H9 (cell line): ENCODE results near the gene SLC51B. TPM values are rescaled to one million over a fixed set of nuclear protein-coding genes. Genes with fewer than 3 reads are reported as not detected.

Experiments
- DNase-seq: peaks from one replicate; pipeline ENCODE4 v3.0.0-alpha.2; 2017
- H2AFZ ChIP-seq: one replicate; pipeline ENCODE4 v1.6.1; 2013; ENCODE audit warnings: mild to moderate bottlenecking, low read length, control low read depth, moderate library complexity
- H2AK5ac ChIP-seq: 2 replicates; pipeline ENCODE4 v1.6.1; 2013; ENCODE audit warnings: low read length, control low read depth, mixed read lengths; ENCODE audit not compliant: insufficient read length
- H2BK120ac ChIP-seq: one replicate; pipeline ENCODE4 v1.6.1; 2013; ENCODE audit warnings: low read depth, mild to moderate bottlenecking, low read length, control low read depth, inconsistent platforms; ENCODE audit not compliant: poor library complexity, severe bottlenecking
- H2BK12ac ChIP-seq: 2 replicates; pipeline ENCODE4 v1.6.1; 2013; ENCODE audit warnings: low read length, control low read depth, mixed read lengths, low read depth; ENCODE audit not compliant: insufficient read length
- H2BK15ac ChIP-seq: 2 replicates; pipeline ENCODE4 v1.6.1; 2013; ENCODE audit warnings: low read depth, low read length, control low read depth
- H2BK20ac ChIP-seq: one replicate; pipeline ENCODE4 v1.6.1; 2013; ENCODE audit warnings: low read depth, mild to moderate bottlenecking, low read length, control low read depth, inconsistent platforms; ENCODE audit not compliant: poor library complexity, severe bottlenecking
- H2BK5ac ChIP-seq: 2 replicates; pipeline ENCODE4 v1.6.1; 2013; ENCODE audit warnings: low read length, control low read depth, mixed read lengths; ENCODE audit not compliant: insufficient read length
- H3K14ac ChIP-seq: 2 replicates; pipeline ENCODE4 v1.6.1; 2013; ENCODE audit warnings: low read length, control low read depth; ENCODE audit not compliant: insufficient read depth
- H3K18ac ChIP-seq: 2 replicates; pipeline ENCODE4 v1.6.1; 2013; ENCODE audit warnings: low read depth, mild to moderate bottlenecking, mixed read lengths, low read length, control low read depth; ENCODE audit not compliant: insufficient read length
- H3K23ac ChIP-seq: 2 replicates; pipeline ENCODE4 v1.6.1; 2013; ENCODE audit warnings: low read length, control low read depth, mixed read lengths, low read depth; ENCODE audit not compliant: insufficient read length
- H3K23me2 ChIP-seq: 2 replicates; pipeline ENCODE4 v1.6.1; 2013; ENCODE audit warnings: low read depth, mild to moderate bottlenecking, mixed read lengths, low read length, control low read depth; ENCODE audit not compliant: insufficient read length, poor library complexity, severe bottlenecking
- H3K27ac ChIP-seq: 2 replicates; pipeline ENCODE4 v1.5.1; 2013; ENCODE audit warnings: low read length, control low read depth, mixed read lengths, low read depth; ENCODE audit not compliant: insufficient read length
- H3K27me3 ChIP-seq: 2 replicates; pipeline ENCODE4 v1.6.1; 2013; ENCODE audit warnings: low read length, control low read depth, inconsistent platforms; ENCODE audit not compliant: insufficient read depth
- H3K4ac ChIP-seq: 2 replicates; pipeline ENCODE4 v1.6.1; 2013; ENCODE audit warnings: low read depth, mild to moderate bottlenecking, control low read depth, inconsistent platforms, low read length, moderate library complexity
- H3K4me1 ChIP-seq: 2 replicates; pipeline ENCODE4 v1.6.1; 2013; ENCODE audit warnings: low read length, control low read depth, inconsistent platforms; ENCODE audit not compliant: insufficient read depth
- H3K4me2 ChIP-seq: 2 replicates; pipeline ENCODE4 v1.6.1; 2013; ENCODE audit warnings: low read length, control low read depth, mixed read lengths; ENCODE audit not compliant: insufficient read length, insufficient read depth
- H3K56ac ChIP-seq: 2 replicates; pipeline ENCODE4 v1.6.1; 2013; ENCODE audit warnings: low read depth, mild to moderate bottlenecking, mixed read lengths, low read length, control low read depth; ENCODE audit not compliant: insufficient read length
- H3K79me1 ChIP-seq: 2 replicates; pipeline ENCODE4 v1.6.1; 2013; ENCODE audit warnings: low read depth, mild to moderate bottlenecking, moderate library complexity, low read length, control low read depth, inconsistent platforms; ENCODE audit not compliant: insufficient read depth, poor library complexity, severe bottlenecking
- H3K79me2 ChIP-seq: 2 replicates; pipeline ENCODE4 v1.6.1; 2013; ENCODE audit warnings: low read length, control low read depth, inconsistent platforms; ENCODE audit not compliant: insufficient read depth
- H3K9ac ChIP-seq: 2 replicates; pipeline ENCODE4 v1.6.1; 2013; ENCODE audit warnings: low read length, control low read depth, mixed read lengths; ENCODE audit not compliant: insufficient read length; ENCODE audit errors: extremely low read depth
- H3K9me3 ChIP-seq: one replicate; pipeline ENCODE4 v1.6.1; 2013; ENCODE audit warnings: low read depth, low read length, inconsistent platforms; ENCODE audit not compliant: control insufficient read depth
- H3T11ph ChIP-seq: one replicate; pipeline ENCODE4 v1.6.1; 2013; ENCODE audit warnings: mild to moderate bottlenecking, low read length, control low read depth, inconsistent platforms
- H4K20me1 ChIP-seq: one replicate; pipeline ENCODE4 v1.6.1; 2013; ENCODE audit not compliant: control insufficient read depth, insufficient read length, insufficient read depth
- H4K5ac ChIP-seq: 2 replicates; pipeline ENCODE4 v1.6.1; 2013; ENCODE audit warnings: low read depth, mild to moderate bottlenecking, mixed read lengths, low read length, control low read depth; ENCODE audit not compliant: insufficient read length
- H4K8ac ChIP-seq: replicated peaks from 2 replicates; pipeline ENCODE4 v1.6.1; 2013; ENCODE audit warnings: low read length, control low read depth, mixed read lengths, low read depth; ENCODE audit not compliant: insufficient read length
- H4K91ac ChIP-seq: 2 replicates; pipeline ENCODE4 v1.6.1; 2013; ENCODE audit warnings: low read depth, mild to moderate bottlenecking, moderate library complexity, mixed read lengths, low read length, control low read depth; ENCODE audit not compliant: insufficient read length
- H3K27ac Mint-ChIP-seq, 3 experiments: 2 replicates in 2 of 3; 3 replicates in 1 of 3; pipeline ENCODE4 v1.8.0; 2020 to 2021; ENCODE audit warnings: mixed read lengths in 3 of 3, mild to moderate bottlenecking in 1 of 3, moderate library complexity in 1 of 3
- H3K27me3 Mint-ChIP-seq: 2 replicates; pipeline ENCODE4 v1.8.0; 2021; ENCODE audit warnings: low read depth, mild to moderate bottlenecking, moderate library complexity, mixed read lengths
- H3K36me3 Mint-ChIP-seq, 3 experiments: 2 replicates in 2 of 3; 3 replicates in 1 of 3; pipeline ENCODE4 v1.8.0; 2020 to 2021; ENCODE audit warnings: low read depth in 3 of 3, mixed read lengths in 3 of 3; ENCODE audit not compliant: insufficient read depth in 1 of 3
- H3K4me1 Mint-ChIP-seq, 2 experiments: 2 replicates each; pipeline ENCODE4 v1.8.0; 2020; ENCODE audit warnings: mixed read lengths in 2 of 2
- H3K4me3 Mint-ChIP-seq, 2 experiments: 2 replicates in 1 of 2; 3 replicates in 1 of 2; pipeline ENCODE4 v1.8.0; 2020 to 2021; ENCODE audit warnings: mild to moderate bottlenecking in 2 of 2, mixed read lengths in 2 of 2, moderate library complexity in 1 of 2
- H3K9me3 Mint-ChIP-seq, 2 experiments: 2 replicates in 1 of 2; 3 replicates in 1 of 2; pipeline ENCODE4 v1.8.0; 2020; ENCODE audit warnings: mild to moderate bottlenecking in 2 of 2, mixed read lengths in 2 of 2, moderate library complexity in 1 of 2
- CTCF ChIP-seq: fragments of 200-600 bp; sonication (generic); conservative IDR thresholded peaks from 3 replicates; pipeline ENCODE4 v1.8.0; 2021; ENCODE audit warnings: antibody characterized with exemption, mild to moderate bottlenecking
- WGBS: extraction: QIAGEN DNeasy Blood & Tissue Kit; methylation state at CpG from one replicate; pipeline ENCODE4 v1.1.7; 2013; ENCODE audit warnings: missing lambda C conversion rate, low lambda C conversion rate, mixed read lengths; ENCODE audit not compliant: insufficient read length; ENCODE audit errors: extremely low coverage; 5-methylcytosine and 5-hydroxymethylcytosine counted together
- total RNA-seq: library from RNA; stranded (reverse); gene quantifications from 2 replicates; pipeline ENCODE4 v1.2.1, GENCODE V29; 2021

Gene SLC51B
- total RNA-seq, 1 experiment from 2014 or later, result not detected

GRCh38 chr15:65056106-65056505 lies 10.9 kb downstream of the SLC51B start:
- no peaks in the 10 kb centered on the region for H3K79me2 ChIP-seq
- H3K56ac ChIP-seq, result no peak overlapping the region
- no peaks in the 10 kb centered on the region for H3K4me1 ChIP-seq
- no CpG with 5 or more reads among the region's 9 CpGs for WGBS
- Mint-ChIP-seq H3K27ac (peak overlapping the region in 1 of 3 experiments; percentile 19; a peak in 2 of 7 replicates), H3K9me3 (no peaks in the 10 kb centered on the region), H3K4me3 (no peak overlapping the region), H3K4me1 (no peaks in the 10 kb centered on the region), H3K27me3 (no peaks in the 10 kb centered on the region), H3K36me3 (peaks cover 0 to 6% (median 4%) of the 10 kb centered on the region in 3 experiments; a peak in 3 of 7 replicates)
- no peak overlapping the region for H4K91ac ChIP-seq
- no peak overlapping the region for H2BK15ac ChIP-seq
- H3K23me2 ChIP-seq, result no peaks in the 10 kb centered on the region
- H3K18ac ChIP-seq, result no peak overlapping the region
- H2AK5ac ChIP-seq, result no peak overlapping the region
- no peaks in the 10 kb centered on the region for H3K27me3 ChIP-seq
- no peak overlapping the region for H3K9ac ChIP-seq
- H2BK12ac ChIP-seq, result no peak overlapping the region
- no peaks in the 10 kb centered on the region for H4K20me1 ChIP-seq
- H3K79me1 ChIP-seq, result no peaks in the 10 kb centered on the region
- H2AFZ ChIP-seq, result no peak overlapping the region
- no peak overlapping the region for H4K8ac ChIP-seq
- H3K27ac ChIP-seq, result no peak overlapping the region
- no peak overlapping the region for H4K5ac ChIP-seq
- no peak overlapping the region for H2BK5ac ChIP-seq
- no peak overlapping the region for H2BK120ac ChIP-seq
- no peak overlapping the region for H2BK20ac ChIP-seq
- H3K23ac ChIP-seq, result no peak overlapping the region
- no peak overlapping the region for H3K4ac ChIP-seq
- no peak for TF ChIP-seq CTCF
- H3K9me3 ChIP-seq, result no peaks in the 10 kb centered on the region
- DNase-seq, result no peak
- H3T11ph ChIP-seq, result no peak overlapping the region
- no peak overlapping the region for H3K4me2 ChIP-seq
- no peak overlapping the region for H3K14ac ChIP-seq
